NT2/D1 (cell line): Measurements from ENCODE around the gene FBXW7.

ENCODE experiments used
- SUZ12 ChIP-seq: IDR thresholded peaks from 2 replicates; pipeline ENCODE4 v1.6.1; 2011; ENCODE audit not compliant: insufficient read length, insufficient read depth; ENCODE audit errors: extremely low read depth
- YY1 ChIP-seq: IDR thresholded peaks from 2 replicates; pipeline ENCODE4 v1.6.1; 2011; ENCODE audit not compliant: insufficient read length, insufficient read depth
- ZNF274 ChIP-seq: IDR thresholded peaks from 2 replicates; pipeline ENCODE4 v1.6.1; 2011; ENCODE audit warnings: mild to moderate bottlenecking, low read depth, low read length

DNA sequence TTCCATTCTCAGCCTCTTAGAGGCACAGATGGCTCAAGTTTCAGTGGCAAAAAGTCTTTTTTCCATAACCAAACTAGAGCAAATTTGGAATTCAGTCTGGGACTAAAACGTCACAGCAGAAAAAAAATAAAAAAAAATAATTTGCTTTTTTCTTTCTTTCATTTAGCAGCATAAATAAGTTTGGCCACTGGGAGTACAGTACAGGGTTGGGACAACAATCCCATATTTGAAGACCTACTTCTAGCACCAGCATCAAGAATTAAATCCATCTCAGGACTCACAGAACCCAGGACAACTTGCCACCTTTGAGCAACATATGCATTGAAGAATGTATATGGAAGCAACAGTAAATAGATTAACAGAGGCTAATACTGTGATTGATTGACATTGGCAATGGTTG lies 214.0 kb downstream of the FBXW7 start:
- no peak for TF ChIP-seq SUZ12
- no peak for TF ChIP-seq ZNF274
- no peak for TF ChIP-seq YY1
